Measurements from ENCODE around the gene MAN1A2.

MAN1A2 gene

GRCh38 chr1:117562581-117563491 lies 195.6 kb downstream of the MAN1A2 start:
- DNase-seq = no peak

DNA sequence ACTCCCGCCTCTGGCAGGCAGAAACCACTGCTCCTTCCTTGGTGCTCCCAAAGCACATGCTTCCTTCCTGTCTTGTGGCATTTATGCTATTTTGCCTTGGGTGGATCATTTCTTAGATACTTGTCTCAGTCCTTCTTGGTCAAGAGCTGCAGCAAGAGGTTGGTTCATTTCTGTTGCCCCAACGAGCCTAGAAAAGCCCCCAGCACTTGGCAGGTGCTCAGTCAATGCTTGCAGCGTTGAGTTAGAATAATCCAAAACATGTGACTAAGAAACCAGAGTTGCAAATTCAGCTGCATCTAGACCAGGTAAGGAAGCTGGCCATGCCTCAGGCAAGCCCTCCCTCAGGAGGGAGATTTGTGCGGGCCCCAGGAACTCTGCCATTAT lies 196.2 kb downstream of the MAN1A2 start:
- DNase-seq = no peak

- no peak for DNase-seq
These were observed 197.2 kb downstream of the MAN1A2 start for GRCh38 chr1:117564227-117565075.

DNA sequence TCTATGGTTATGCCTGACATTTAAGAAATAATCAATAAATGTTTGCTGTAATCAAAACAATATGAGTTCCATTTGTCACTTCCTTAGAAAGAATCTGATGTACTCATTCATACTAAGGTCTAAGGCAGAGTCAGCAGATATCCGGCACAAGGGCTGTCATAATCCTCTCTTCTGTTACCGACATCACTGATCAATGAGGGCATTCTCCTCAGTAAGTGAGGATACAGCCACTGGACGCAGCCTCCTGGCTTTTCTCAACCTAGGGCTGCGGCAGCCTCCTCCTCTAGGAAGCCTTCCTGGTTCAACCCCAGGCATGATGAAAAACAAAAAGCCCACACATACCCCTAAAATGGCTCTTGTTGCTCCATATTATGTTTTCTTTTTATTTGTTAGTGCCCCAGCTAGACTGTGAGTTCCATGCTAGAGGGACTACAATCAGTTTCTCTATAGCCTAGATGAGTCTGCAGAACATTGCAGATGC lies 197.9 kb downstream of the MAN1A2 start:
- DNase-seq = no peak

DNA sequence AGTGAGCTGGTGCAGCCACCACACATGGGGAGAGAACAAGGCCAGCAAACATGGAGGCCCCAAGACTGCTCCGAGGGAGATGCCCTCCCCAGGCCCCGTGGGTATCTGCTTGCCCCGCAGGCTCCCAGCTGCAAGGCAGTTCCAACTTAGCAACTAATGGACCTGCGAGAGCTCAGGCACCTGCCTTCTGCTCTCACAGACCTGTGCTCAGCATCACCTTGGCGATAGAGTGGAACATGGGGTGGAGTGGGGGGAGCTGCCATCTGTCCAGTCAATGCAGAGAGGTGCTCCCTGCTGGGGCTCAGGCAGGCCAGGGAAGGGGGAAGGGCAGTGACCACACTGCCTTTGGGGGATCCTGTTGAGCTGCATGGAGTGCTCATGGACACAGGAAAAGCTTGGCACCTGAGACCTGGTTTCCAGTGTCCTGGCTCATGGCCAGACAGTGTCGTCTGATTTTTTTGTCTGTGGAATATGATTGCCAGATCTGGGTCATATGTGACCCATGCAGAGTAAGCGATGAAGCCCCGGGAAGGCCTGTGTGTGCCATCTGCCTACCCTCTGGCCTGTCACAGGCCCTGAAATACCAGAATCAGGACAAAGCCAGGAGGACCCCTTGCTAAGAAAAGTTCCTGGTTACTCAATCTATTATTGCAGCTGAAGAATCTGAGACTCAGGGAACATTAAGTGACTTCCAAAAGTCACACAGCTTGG lies 198.7 kb downstream of the MAN1A2 start:
- no peak for DNase-seq

GRCh38 chr1:117566556-117566955 lies 199.3 kb downstream of the MAN1A2 start:
- no peak for DNase-seq

DNA sequence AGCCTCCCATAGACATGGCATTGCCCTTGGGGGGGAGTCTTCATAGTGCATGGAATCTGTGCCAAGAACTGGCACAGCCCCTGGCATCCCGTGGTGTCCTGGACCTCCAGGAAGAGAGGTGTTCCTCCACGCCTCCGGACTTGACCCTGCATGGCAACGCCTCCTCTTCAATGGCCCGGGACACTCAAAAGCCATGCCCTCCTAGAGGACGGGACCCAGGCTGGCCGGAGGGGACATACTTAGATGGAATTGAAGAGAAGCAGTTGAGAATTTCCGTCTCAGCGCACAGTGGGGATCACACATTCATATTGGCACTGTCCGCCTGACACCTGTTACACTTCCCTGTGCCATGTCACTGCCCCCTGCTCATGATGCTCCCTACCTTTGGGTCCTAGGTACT lies 200.2 kb downstream of the MAN1A2 start:
- DNase-seq = no peak

DNA sequence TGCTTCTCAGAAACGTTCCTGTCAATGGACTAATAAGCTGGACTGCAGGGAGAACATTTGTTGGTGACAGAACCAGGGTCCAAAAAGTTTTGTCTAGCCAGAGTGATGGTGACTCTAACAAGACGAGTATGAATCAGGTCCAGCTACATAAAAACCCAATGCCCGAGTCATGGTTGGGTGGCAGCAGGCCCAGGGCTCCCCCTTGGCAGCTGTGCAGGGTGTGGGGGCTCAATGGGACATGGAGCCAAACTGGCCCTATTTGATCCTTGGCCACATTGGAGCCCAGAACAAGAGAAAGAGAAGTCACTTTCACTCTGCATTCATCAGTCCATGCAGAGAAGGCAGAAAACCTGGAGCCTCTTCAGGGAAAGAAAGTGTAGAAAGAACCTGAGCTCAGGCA lies 200.7 kb downstream of the MAN1A2 start:
- no peak for DNase-seq

DNA sequence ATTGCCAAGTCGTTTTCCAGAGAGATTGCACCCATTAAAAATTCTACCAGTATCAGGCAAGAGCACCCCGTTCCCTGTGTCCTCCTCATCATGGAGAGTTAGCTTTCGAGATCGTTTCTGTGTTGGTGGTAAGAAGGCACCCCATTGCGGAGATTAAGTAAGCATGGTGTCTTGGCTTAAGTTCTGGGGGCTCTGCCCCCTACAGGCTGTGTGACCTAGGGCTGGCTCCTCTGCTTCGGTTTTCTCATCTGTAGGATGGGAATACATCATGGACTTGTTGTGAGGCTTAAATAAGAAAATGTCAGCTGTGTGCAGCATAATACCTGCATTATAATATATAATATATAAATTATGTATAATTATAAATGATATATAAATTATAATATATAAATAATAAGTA lies 201.8 kb downstream of the MAN1A2 start:
- DNase-seq = no peak

- DNase-seq = no peak
These were observed 202.6 kb downstream of the MAN1A2 start for GRCh38 chr1:117569856-117570255.

DNA sequence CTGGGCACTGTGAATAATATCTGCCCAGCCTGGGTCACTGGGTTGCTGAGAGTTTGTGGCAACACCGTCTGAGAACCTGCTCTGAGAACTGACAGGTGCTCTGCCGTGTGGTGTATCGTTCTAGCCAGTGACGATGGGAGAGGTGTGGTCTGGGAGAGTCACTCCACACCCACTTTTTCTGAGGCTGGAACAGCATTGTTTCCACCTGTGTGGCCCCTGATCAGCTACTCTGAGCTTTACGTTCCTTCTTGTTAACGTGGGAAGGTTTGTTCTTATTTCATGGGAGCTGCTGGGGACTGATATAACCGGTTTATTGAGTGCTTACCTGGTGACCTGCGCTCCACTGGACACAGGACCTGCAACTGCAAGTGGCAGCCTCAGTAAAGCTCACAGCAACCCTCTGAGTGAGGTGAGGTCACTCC lies 203.8 kb downstream of the MAN1A2 start:
- DNase-seq = no peak

DNA sequence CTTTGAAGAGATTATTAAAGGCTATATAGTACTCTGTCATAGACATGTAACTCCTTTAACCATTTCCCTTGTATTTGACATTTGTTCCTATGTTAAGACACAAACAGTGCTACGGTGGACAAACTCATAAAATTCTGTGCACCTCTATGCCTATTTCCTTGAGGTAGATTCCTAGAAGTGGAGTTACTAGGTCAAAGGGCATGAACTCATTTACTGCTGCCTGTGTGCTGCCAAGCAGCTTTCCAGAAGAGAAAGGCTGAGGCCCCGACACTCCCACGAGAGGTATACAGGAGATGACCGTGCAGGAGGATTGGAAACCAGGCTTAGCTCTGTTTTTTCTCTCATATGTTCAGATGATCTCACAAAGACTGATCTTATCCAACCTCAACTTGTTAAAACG lies 204.2 kb downstream of the MAN1A2 start:
- DNase-seq = no peak

DNA sequence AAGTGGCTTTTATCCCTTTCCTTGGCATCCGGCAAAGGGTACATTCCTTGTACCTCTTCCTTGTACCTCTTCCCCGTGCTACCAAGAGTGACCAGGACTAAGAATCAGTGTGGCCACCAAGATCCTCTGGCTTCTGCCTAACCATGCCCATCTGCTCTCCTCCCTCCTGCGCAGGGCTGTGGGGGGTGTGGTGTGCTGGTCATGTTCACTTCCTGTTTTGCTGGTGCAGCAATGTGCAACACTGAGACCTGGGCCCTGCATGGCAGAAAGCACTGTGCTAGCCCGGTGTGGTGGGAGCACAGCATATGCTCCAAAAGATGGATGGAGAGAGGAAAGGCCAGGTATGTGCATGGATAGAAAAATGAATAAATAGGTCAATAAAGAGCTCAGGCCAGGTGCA lies 205.3 kb downstream of the MAN1A2 start:
- no peak for DNase-seq

GRCh38 chr1:117573386-117574023 lies 206.3 kb downstream of the MAN1A2 start:
- DNase-seq = no peak

GRCh38 chr1:117574161-117574835 lies 207.0 kb downstream of the MAN1A2 start:
- DNase-seq = no peak

- no peak for DNase-seq
These were observed 208.5 kb downstream of the MAN1A2 start for GRCh38 chr1:117575586-117576225.

DNA sequence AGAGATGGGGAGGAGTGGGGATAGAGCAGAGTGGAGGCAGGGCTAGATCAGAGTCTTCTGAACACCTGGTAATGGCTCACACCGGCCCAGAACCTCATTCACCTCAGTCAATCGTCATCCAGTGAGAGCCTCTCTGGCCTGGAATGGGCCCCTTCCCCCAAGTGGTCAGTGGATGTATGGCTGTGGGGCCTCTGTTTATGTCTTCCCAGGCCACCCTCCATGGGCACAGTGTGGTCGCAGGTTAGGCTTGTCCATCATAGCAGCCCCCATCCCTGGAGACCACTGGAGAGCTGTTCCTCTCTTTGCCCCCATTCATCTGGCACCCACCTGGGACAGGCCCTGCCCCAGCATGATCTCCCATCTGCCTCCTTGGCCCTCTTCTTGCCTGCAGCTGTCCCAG lies 209.0 kb downstream of the MAN1A2 start:
- DNase-seq = no peak

- DNase-seq = no peak
These were observed 210.1 kb downstream of the MAN1A2 start for GRCh38 chr1:117577191-117577885.

GRCh38 chr1:117578466-117578865 lies 211.2 kb downstream of the MAN1A2 start:
- no peak for DNase-seq
